ENCODE results near the gene PP2D1.

The PP2D1 gene

GRCh38 chr3:20008646-20009045, 3.4 kb downstream of the PP2D1 start:
- no peaks in the 10 kb centered on the region for H3K27me3 ChIP-seq (ENCODE audit: control insufficient read depth in 3 of 3, insufficient read depth in 3 of 3, low read depth in 1 of 3, low read length in 3 of 3)
- WGBS, 2 donors (ENCODE audit: extremely low coverage in 2 of 2, insufficient read length in 2 of 2, insufficient replicate concordance in 1 of 2) = no CpG with 5 or more reads among the region's 2 CpGs
- H3K9me3 ChIP-seq (replicated peaks in 1 of 2; ENCODE audit: control insufficient read depth in 2 of 2, insufficient read depth in 1 of 2, low read depth in 1 of 2, low read length in 2 of 2) = no peaks in the 10 kb centered on the region
- no peak for DNase-seq (ENCODE audit: low spot score)
- no peak overlapping the region for H2BK5ac ChIP-seq (ENCODE audit: low read length)
- no peak overlapping the region for H3K18ac ChIP-seq (ENCODE audit: low read length)
- H3K4ac ChIP-seq (ENCODE audit: low read length) = no peak overlapping the region
- no peak overlapping the region for H3K4me2 ChIP-seq (ENCODE audit: insufficient read depth, low read length, poor library complexity, severe bottlenecking)
- H2AFZ ChIP-seq (ENCODE audit: low read length) = no peak overlapping the region
- no peaks in the 10 kb centered on the region for H3K36me3 ChIP-seq (replicated peaks in 1 of 2; ENCODE audit: control insufficient read depth in 2 of 2, insufficient read depth in 2 of 2, low read length in 2 of 2)
- H3K23ac ChIP-seq (ENCODE audit: low read depth, low read length, poor library complexity) = no peak overlapping the region
- H3K4me3 ChIP-seq (ENCODE audit: low read length in 2 of 2) = no peak overlapping the region
- no peak overlapping the region for H4K91ac ChIP-seq (ENCODE audit: low read depth, low read length, poor library complexity)
- H3K27ac ChIP-seq (replicated peaks; ENCODE audit: low read length) = no peak overlapping the region
- no peak overlapping the region for H2BK120ac ChIP-seq (ENCODE audit: low read depth, low read length)
- no peak overlapping the region for H3K9ac ChIP-seq (ENCODE audit: low read depth, low read length, poor library complexity)
- no peak overlapping the region for H4K8ac ChIP-seq (ENCODE audit: low read depth, low read length)
- H3K14ac ChIP-seq (ENCODE audit: low read length) = no peak overlapping the region
- H2BK15ac ChIP-seq (ENCODE audit: low read length) = no peak overlapping the region
- H2AK5ac ChIP-seq (ENCODE audit: low read depth, low read length) = no peak overlapping the region
- no peaks in the 10 kb centered on the region for H3K4me1 ChIP-seq (ENCODE audit: control insufficient read depth in 2 of 2, insufficient read depth in 1 of 2, low read depth in 1 of 2, low read length in 2 of 2)
- no peaks in the 10 kb centered on the region for H3K79me1 ChIP-seq (ENCODE audit: low read depth, low read length)
- no peak overlapping the region for H2BK12ac ChIP-seq (ENCODE audit: low read length)

DNA sequence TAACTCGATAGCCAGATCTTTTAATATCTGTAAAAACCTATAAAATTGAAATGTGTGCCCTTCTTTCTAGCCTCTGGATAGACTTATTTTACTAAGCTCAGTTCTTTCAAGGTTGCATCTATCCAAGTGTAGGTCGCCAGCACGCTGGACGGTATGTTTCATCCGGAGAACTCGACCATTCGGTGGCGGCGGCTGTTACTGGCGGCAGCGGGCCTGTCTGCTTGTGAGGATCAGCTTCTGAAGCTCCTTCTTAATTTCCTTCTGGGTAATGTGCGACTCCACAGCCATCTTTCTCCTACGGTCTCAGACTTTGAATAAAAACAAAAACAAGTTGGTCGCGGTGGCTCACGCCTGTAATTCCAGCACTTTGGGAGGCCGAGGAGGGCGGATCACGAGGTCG, 4.1 kb downstream of the PP2D1 start:
- Histone ChIP-seq H2BK12ac (ENCODE audit: low read length) (no peak overlapping the region), H3K14ac (ENCODE audit: low read length) (no peak overlapping the region), H3K4me3 (ENCODE audit: low read length in 2 of 2) (no peak overlapping the region), H3K27ac (replicated peaks; ENCODE audit: low read length) (no peak overlapping the region), H3K36me3 (replicated peaks in 1 of 2; ENCODE audit: control insufficient read depth in 2 of 2, insufficient read depth in 2 of 2, low read length in 2 of 2) (no peaks in the 10 kb centered on the region), H3K4me2 (ENCODE audit: insufficient read depth, low read length, poor library complexity, severe bottlenecking) (no peak overlapping the region), H4K8ac (ENCODE audit: low read depth, low read length) (no peak overlapping the region), H2BK120ac (ENCODE audit: low read depth, low read length) (no peak overlapping the region), H3K79me1 (ENCODE audit: low read depth, low read length) (no peaks in the 10 kb centered on the region), H3K9ac (ENCODE audit: low read depth, low read length, poor library complexity) (no peak overlapping the region), H3K4me1 (ENCODE audit: control insufficient read depth in 2 of 2, insufficient read depth in 1 of 2, low read depth in 1 of 2, low read length in 2 of 2) (no peaks in the 10 kb centered on the region), H3K23ac (ENCODE audit: low read depth, low read length, poor library complexity) (no peak overlapping the region), H2BK15ac (ENCODE audit: low read length) (no peak overlapping the region), H3K27me3 (ENCODE audit: control insufficient read depth in 3 of 3, insufficient read depth in 3 of 3, low read depth in 1 of 3, low read length in 3 of 3) (no peaks in the 10 kb centered on the region), H2BK5ac (ENCODE audit: low read length) (no peak overlapping the region), H4K91ac (ENCODE audit: low read depth, low read length, poor library complexity) (no peak overlapping the region), H3K4ac (ENCODE audit: low read length) (no peak overlapping the region), H2AK5ac (ENCODE audit: low read depth, low read length) (no peak overlapping the region), H2AFZ (ENCODE audit: low read length) (no peak overlapping the region), H3K9me3 (replicated peaks in 1 of 2; ENCODE audit: control insufficient read depth in 2 of 2, insufficient read depth in 1 of 2, low read depth in 1 of 2, low read length in 2 of 2) (no peaks in the 10 kb centered on the region), H3K18ac (ENCODE audit: low read length) (no peak overlapping the region)
- no CpG with 5 or more reads among the region's 20 CpGs for WGBS, 2 donors (ENCODE audit: extremely low coverage in 2 of 2, insufficient read length in 2 of 2, insufficient replicate concordance in 1 of 2)
- DNase-seq (ENCODE audit: low spot score) = no peak

DNA sequence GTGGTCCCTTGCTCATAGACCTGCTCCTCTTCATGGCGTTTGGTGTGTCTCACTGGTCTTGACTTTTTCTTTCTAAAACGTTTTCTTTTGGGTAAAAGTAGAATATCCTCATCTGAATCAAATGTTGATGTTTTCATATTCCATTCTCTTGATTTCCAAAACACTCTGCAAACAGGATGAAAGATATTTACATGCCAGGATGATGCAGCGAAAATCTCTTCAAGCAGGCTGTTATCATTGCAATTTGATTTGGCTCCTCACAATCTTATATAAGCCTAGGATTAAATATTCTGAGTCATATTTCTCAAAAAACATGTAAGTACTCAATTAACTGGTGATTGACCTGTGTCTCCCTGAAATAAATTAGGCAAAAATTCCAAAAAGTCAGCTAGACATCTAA, 10.1 kb downstream of the PP2D1 start:
- Histone ChIP-seq H3K27me3 (ENCODE audit: control insufficient read depth in 3 of 3, insufficient read depth in 3 of 3, low read depth in 1 of 3, low read length in 3 of 3) (no peaks in the 10 kb centered on the region), H4K8ac (ENCODE audit: low read depth, low read length) (no peak overlapping the region), H2BK12ac (ENCODE audit: low read length) (no peak overlapping the region), H4K91ac (ENCODE audit: low read depth, low read length, poor library complexity) (no peak overlapping the region), H3K14ac (ENCODE audit: low read length) (no peak overlapping the region), H3K4ac (ENCODE audit: low read length) (no peak overlapping the region), H3K4me2 (ENCODE audit: insufficient read depth, low read length, poor library complexity, severe bottlenecking) (no peak overlapping the region), H3K18ac (ENCODE audit: low read length) (no peak overlapping the region), H3K23ac (ENCODE audit: low read depth, low read length, poor library complexity) (no peak overlapping the region), H2BK15ac (ENCODE audit: low read length) (no peak overlapping the region), H2BK120ac (ENCODE audit: low read depth, low read length) (no peak overlapping the region), H3K4me3 (ENCODE audit: low read length in 2 of 2) (no peak overlapping the region), H3K79me1 (ENCODE audit: low read depth, low read length) (no peaks in the 10 kb centered on the region), H3K9me3 (replicated peaks in 1 of 2; ENCODE audit: control insufficient read depth in 2 of 2, insufficient read depth in 1 of 2, low read depth in 1 of 2, low read length in 2 of 2) (no peaks in the 10 kb centered on the region), H3K27ac (replicated peaks; ENCODE audit: low read length) (no peak overlapping the region), H3K4me1 (ENCODE audit: control insufficient read depth in 2 of 2, insufficient read depth in 1 of 2, low read depth in 1 of 2, low read length in 2 of 2) (no peaks in the 10 kb centered on the region), H2BK5ac (ENCODE audit: low read length) (no peak overlapping the region), H3K9ac (ENCODE audit: low read depth, low read length, poor library complexity) (no peak overlapping the region), H3K36me3 (replicated peaks in 1 of 2; ENCODE audit: control insufficient read depth in 2 of 2, insufficient read depth in 2 of 2, low read length in 2 of 2) (no peaks in the 10 kb centered on the region), H2AK5ac (ENCODE audit: low read depth, low read length) (no peak overlapping the region), H2AFZ (ENCODE audit: low read length) (no peak overlapping the region)
- WGBS, 2 donors (ENCODE audit: extremely low coverage in 2 of 2, insufficient read length in 2 of 2, insufficient replicate concordance in 1 of 2) = no CpG with 5 or more reads among the region's 3 CpGs
- DNase-seq (ENCODE audit: low spot score) = no peak

GRCh38 chr3:19997502-19997901, 14.6 kb downstream of the PP2D1 start:
- Histone ChIP-seq H3K36me3 (replicated peaks in 1 of 2; ENCODE audit: control insufficient read depth in 2 of 2, insufficient read depth in 2 of 2, low read length in 2 of 2) (no peaks in the 10 kb centered on the region), H3K79me1 (ENCODE audit: low read depth, low read length) (no peaks in the 10 kb centered on the region), H3K4me3 (ENCODE audit: low read length in 2 of 2) (no peak overlapping the region), H3K27ac (replicated peaks; ENCODE audit: low read length) (no peak overlapping the region), H3K27me3 (ENCODE audit: control insufficient read depth in 3 of 3, insufficient read depth in 3 of 3, low read depth in 1 of 3, low read length in 3 of 3) (no peaks in the 10 kb centered on the region), H4K91ac (ENCODE audit: low read depth, low read length, poor library complexity) (no peak overlapping the region), H3K9me3 (replicated peaks in 1 of 2; ENCODE audit: control insufficient read depth in 2 of 2, insufficient read depth in 1 of 2, low read depth in 1 of 2, low read length in 2 of 2) (no peaks in the 10 kb centered on the region), H2AK5ac (ENCODE audit: low read depth, low read length) (no peak overlapping the region), H3K18ac (ENCODE audit: low read length) (no peak overlapping the region), H2BK15ac (ENCODE audit: low read length) (no peak overlapping the region), H2AFZ (ENCODE audit: low read length) (no peak overlapping the region), H4K8ac (ENCODE audit: low read depth, low read length) (no peak overlapping the region), H3K14ac (ENCODE audit: low read length) (no peak overlapping the region), H3K4ac (ENCODE audit: low read length) (no peak overlapping the region), H3K4me2 (ENCODE audit: insufficient read depth, low read length, poor library complexity, severe bottlenecking) (no peak overlapping the region), H3K9ac (ENCODE audit: low read depth, low read length, poor library complexity) (no peak overlapping the region), H2BK12ac (ENCODE audit: low read length) (no peak overlapping the region), H2BK5ac (ENCODE audit: low read length) (no peak overlapping the region), H3K4me1 (ENCODE audit: control insufficient read depth in 2 of 2, insufficient read depth in 1 of 2, low read depth in 1 of 2, low read length in 2 of 2) (no peaks in the 10 kb centered on the region), H3K23ac (ENCODE audit: low read depth, low read length, poor library complexity) (no peak overlapping the region), H2BK120ac (ENCODE audit: low read depth, low read length) (no peak overlapping the region)
- no CpG with 5 or more reads among the region's 4 CpGs for WGBS, 2 donors (ENCODE audit: extremely low coverage in 2 of 2, insufficient read length in 2 of 2, insufficient replicate concordance in 1 of 2)
- no peak for DNase-seq (ENCODE audit: low spot score)
